Activated CD4-positive, alpha-beta memory T cell treated with anti-CD3 and anti-CD28 coated beads for 36 hours (primary cell): ENCODE results near the gene DSTYK. TPM values are rescaled to one million over a fixed set of nuclear protein-coding genes. Genes with fewer than 3 reads are reported as not detected.
A peak's percentile ranks its signal among the peaks of the same experiment; 100 is the strongest.

Experiments
- CTCF ChIA-PET: fragments of 350-600 bp; sonication (Branson Sonifier 250); formaldehyde crosslinking; loops from one replicate; lab custom pipeline; 2021; ENCODE audit warnings: antibody characterized with exemption, inconsistent platforms; lab: Charles Lee
- POLR2A ChIA-PET: fragments of 350-600 bp; sonication (Branson Sonifier 250); formaldehyde crosslinking; loops from one replicate; lab custom pipeline; 2021; ENCODE audit warnings: antibody characterized with exemption; lab: Charles Lee
- DNase-seq: peaks from one replicate; pipeline ENCODE4 v3.0.0-alpha.2; 2020
- H3K27ac Mint-ChIP-seq: one replicate; pipeline ENCODE4 v1.8.0; 2021; ENCODE audit warnings: mixed read lengths
- H3K27me3 Mint-ChIP-seq: one replicate; pipeline ENCODE4 v1.8.0; 2021; ENCODE audit warnings: mixed read lengths
- H3K36me3 Mint-ChIP-seq: one replicate; pipeline ENCODE4 v1.8.0; 2021; ENCODE audit warnings: mixed read lengths
- H3K4me1 Mint-ChIP-seq: one replicate; pipeline ENCODE4 v1.8.0; 2021; ENCODE audit warnings: low read depth, mixed read lengths
- H3K4me3 Mint-ChIP-seq: one replicate; pipeline ENCODE4 v1.8.0; 2021; ENCODE audit warnings: mild to moderate bottlenecking, mixed read lengths
- H3K9me3 Mint-ChIP-seq: one replicate; pipeline ENCODE4 v1.8.0; 2021; ENCODE audit warnings: mixed read lengths
- intact Hi-C: fragments of 100-400 bp; cut with micrococcal nuclease; formaldehyde crosslinking; loops from one replicate; pipeline ENCODE4 v1.15.1; 2023
- total RNA-seq, 2 experiments: library from RNA; stranded (reverse); gene quantifications; one replicate each; pipeline ENCODE4 v1.2.3, GENCODE V29; 2021

DSTYK gene
- total RNA-seq, 2 experiments from 2014 or later = 9.0 to 9.8 TPM

- no peak for DNase-seq
- H3K4me3 Mint-ChIP-seq = no peak overlapping the region
- H3K27me3 Mint-ChIP-seq = peaks cover 5% of the 10 kb centered on the region
- ChIA-PET CTCF (interaction anchor here (0.9 to 13.7 kb wide), 3 partner anchors 11 to 75 kb away, joined by 3 to 338 read pairs (median 3); partner anchors contain the start of gene TMCC2), POLR2A (no interaction called here)
- H3K36me3 Mint-ChIP-seq = no peaks in the 10 kb centered on the region
- peaks cover 14% of the 10 kb centered on the region for H3K4me1 Mint-ChIP-seq
- intact Hi-C loops = loop anchor here (10.0 kb wide), 1 partner anchor 446 kb away; no protein-coding TSS in a partner anchor
- H3K9me3 Mint-ChIP-seq = no peaks in the 10 kb centered on the region
- no peak overlapping the region for H3K27ac Mint-ChIP-seq
Observed at GRCh38 chr1:205250699-205251098, 39.2 kb upstream of the DSTYK start.

- Mint-ChIP-seq H3K4me1 (peaks cover 14% of the 10 kb centered on the region), H3K27ac (no peak overlapping the region), H3K36me3 (no peaks in the 10 kb centered on the region), H3K4me3 (no peak overlapping the region), H3K27me3 (peaks cover 5% of the 10 kb centered on the region), H3K9me3 (no peaks in the 10 kb centered on the region)
- no peak for DNase-seq
- ChIA-PET POLR2A (no interaction called here), CTCF (interaction anchor here (0.9 kb wide), 1 partner anchor 76 kb away, joined by 3 read pairs; no protein-coding TSS in a partner anchor)
- intact Hi-C loops = loop anchor here (10.0 kb wide), 1 partner anchor 445 kb away; no protein-coding TSS in a partner anchor
Observed at GRCh38 chr1:205249651-205250050, 38.1 kb upstream of the DSTYK start.

GRCh38 chr1:205248793-205249601, 37.5 kb upstream of the DSTYK start:
- CTCF ChIA-PET = interaction anchor here (0.6 kb wide), 1 partner anchor 20 kb away, joined by 3 read pairs; no protein-coding TSS in a partner anchor
- H3K27me3 Mint-ChIP-seq = peaks cover 5% of the 10 kb centered on the region
- POLR2A ChIA-PET = no interaction called here
- H3K27ac Mint-ChIP-seq = no peak overlapping the region
- DNase-seq = no peak
- no peaks in the 10 kb centered on the region for H3K36me3 Mint-ChIP-seq
- no peak overlapping the region for H3K4me3 Mint-ChIP-seq
- no peaks in the 10 kb centered on the region for H3K9me3 Mint-ChIP-seq
- peaks cover 14% of the 10 kb centered on the region for H3K4me1 Mint-ChIP-seq
- intact Hi-C loops = no loop called here

GRCh38 chr1:205247130-205247921, 35.8 kb upstream of the DSTYK start:
- ChIA-PET POLR2A (interaction anchor here (1.3 kb wide), 1 partner anchor 9 kb away, joined by 3 read pairs; no protein-coding TSS in a partner anchor), CTCF (interaction anchor here (0.9 to 3.3 kb wide), 3 partner anchors 9 to 26 kb away, joined by 3 to 33 read pairs (median 25); partner anchors contain the start of gene TMCC2)
- Mint-ChIP-seq H3K9me3 (no peaks in the 10 kb centered on the region), H3K27ac (no peak overlapping the region), H3K36me3 (no peaks in the 10 kb centered on the region), H3K27me3 (peaks cover 5% of the 10 kb centered on the region), H3K4me1 (peaks cover 14% of the 10 kb centered on the region), H3K4me3 (no peak overlapping the region)
- intact Hi-C loops = loop anchor here (2.0 kb wide), 1 partner anchor 15 kb away; no protein-coding TSS in a partner anchor
- peak; percentile 47 for DNase-seq

GRCh38 chr1:205246351-205247119, 35.0 kb upstream of the DSTYK start:
- H3K4me3 Mint-ChIP-seq = no peak overlapping the region
- intact Hi-C loops = loop anchor here (1.0 to 2.0 kb wide), 2 partner anchors 8 to 14 kb away; no protein-coding TSS in a partner anchor
- POLR2A ChIA-PET = interaction anchor here (1.1 to 1.3 kb wide), 3 partner anchors 9 to 61 kb away, joined by 3 to 7 read pairs (median 3); no protein-coding TSS in a partner anchor

GRCh38 chr1:205245096-205245495, 33.6 kb upstream of the DSTYK start:
- POLR2A ChIA-PET = interaction anchor here (1.1 kb wide), 1 partner anchor 59 kb away, joined by 3 read pairs; no protein-coding TSS in a partner anchor
- H3K36me3 Mint-ChIP-seq = peaks cover 1% of the 10 kb centered on the region
- CTCF ChIA-PET = interaction anchor here (2.4 to 3.3 kb wide), 3 partner anchors 8 to 16 kb away, joined by 5 to 33 read pairs (median 21); partner anchors contain the start of gene TMCC2
- peaks cover 16% of the 10 kb centered on the region for H3K4me1 Mint-ChIP-seq
- DNase-seq = no peak
- H3K4me3 Mint-ChIP-seq = no peak overlapping the region
- no peak overlapping the region for H3K27ac Mint-ChIP-seq
- H3K27me3 Mint-ChIP-seq = peaks cover 2% of the 10 kb centered on the region
- intact Hi-C loops = no loop called here
- H3K9me3 Mint-ChIP-seq = no peaks in the 10 kb centered on the region

More at GRCh38 chr1:205246351-205247119, 35.0 kb upstream of the DSTYK start:
- Mint-ChIP-seq H3K9me3 (no peaks in the 10 kb centered on the region), H3K27ac (no peak overlapping the region), H3K36me3 (peaks cover 1% of the 10 kb centered on the region), H3K4me1 (peaks cover 14% of the 10 kb centered on the region), H3K27me3 (peaks cover 5% of the 10 kb centered on the region)
- CTCF ChIA-PET = interaction anchor here (0.6 to 3.3 kb wide), 6 partner anchors 9 to 105 kb away, joined by 3 to 33 read pairs (median 4); partner anchors contain the start of gene TMCC2
- no peak for DNase-seq

GRCh38 chr1:205244384-205244783, 32.9 kb upstream of the DSTYK start:
- ChIA-PET POLR2A (no interaction called here), CTCF (interaction anchor here (1.6 to 2.8 kb wide), 3 partner anchors 9 to 14 kb away, joined by 5 to 21 read pairs (median 6); no protein-coding TSS in a partner anchor)
- H3K27ac Mint-ChIP-seq = no peak overlapping the region
- no peak for DNase-seq
- H3K27me3 Mint-ChIP-seq = peaks cover 4% of the 10 kb centered on the region
- H3K4me3 Mint-ChIP-seq = no peak overlapping the region
- H3K9me3 Mint-ChIP-seq = no peaks in the 10 kb centered on the region
- intact Hi-C loops = no loop called here
- H3K36me3 Mint-ChIP-seq = peaks cover 1% of the 10 kb centered on the region
- peaks cover 20% of the 10 kb centered on the region for H3K4me1 Mint-ChIP-seq

- no peak overlapping the region for H3K27ac Mint-ChIP-seq
- intact Hi-C loops = no loop called here
- no peaks in the 10 kb centered on the region for H3K9me3 Mint-ChIP-seq
- CTCF ChIA-PET = interaction anchor here (1.3 to 2.8 kb wide), 4 partner anchors 10 to 14 kb away, joined by 5 to 21 read pairs (median 8); no protein-coding TSS in a partner anchor
- H3K27me3 Mint-ChIP-seq = peaks cover 5% of the 10 kb centered on the region
- H3K4me1 Mint-ChIP-seq = peaks cover 28% of the 10 kb centered on the region
- no peak overlapping the region for H3K4me3 Mint-ChIP-seq
- POLR2A ChIA-PET = interaction anchor here (0.8 kb wide), 1 partner anchor 15 kb away, joined by 3 read pairs; no protein-coding TSS in a partner anchor
- no peak for DNase-seq
- H3K36me3 Mint-ChIP-seq = peaks cover 1% of the 10 kb centered on the region
Observed at GRCh38 chr1:205243350-205244191, 32.1 kb upstream of the DSTYK start.

- CTCF ChIA-PET = interaction anchor here (4.9 to 6.6 kb wide), 2 partner anchors 13 to 14 kb away, joined by 39 to 54 read pairs; partner anchors contain the start of gene TMCC2
- no peak overlapping the region for H3K27ac Mint-ChIP-seq
- peak; percentile 2 for DNase-seq
- H3K4me1 Mint-ChIP-seq = peaks cover 40% of the 10 kb centered on the region
- POLR2A ChIA-PET = no interaction called here
- intact Hi-C loops = no loop called here
- H3K4me3 Mint-ChIP-seq = no peak overlapping the region
- H3K27me3 Mint-ChIP-seq = peaks cover 5% of the 10 kb centered on the region
- H3K9me3 Mint-ChIP-seq = no peaks in the 10 kb centered on the region
- H3K36me3 Mint-ChIP-seq = peaks cover 1% of the 10 kb centered on the region
Observed at GRCh38 chr1:205241366-205242030, 30.0 kb upstream of the DSTYK start.

- Mint-ChIP-seq H3K4me1 (peaks cover 34% of the 10 kb centered on the region), H3K9me3 (no peaks in the 10 kb centered on the region), H3K36me3 (peaks cover 1% of the 10 kb centered on the region), H3K27me3 (peaks cover 5% of the 10 kb centered on the region), H3K4me3 (no peak overlapping the region), H3K27ac (no peak overlapping the region)
- CTCF ChIA-PET = interaction anchor here (0.6 to 6.6 kb wide), 4 partner anchors 12 to 114 kb away, joined by 3 to 54 read pairs (median 22); partner anchors contain the start of gene TMCC2
- DNase-seq = peak; percentile 1
- intact Hi-C loops = no loop called here
- POLR2A ChIA-PET = interaction anchor here (1.2 kb wide), 1 partner anchor 11 kb away, joined by 5 read pairs; no protein-coding TSS in a partner anchor
Observed at GRCh38 chr1:205240569-205240968, 29.1 kb upstream of the DSTYK start.
